Subcutaneous adipose tissue (tissue), 4 donors: ENCODE results near the gene CNTN1. TPM values are rescaled to one million over a fixed set of nuclear protein-coding genes. Genes with fewer than 3 reads are reported as not detected.

Experiments
- total RNA-seq, 4 donors: library from RNA; depleted of rRNA; stranded (reverse); fragments of >200 nt; gene quantifications; one replicate each; pipeline ENCODE4 v1.1.0, GENCODE V29; 2016
- TF ChIP-seq, protein P1 (sequence below): fragments of 450-650 bp; IDR thresholded peaks from one replicate; pipeline ENCODE4 v1.5.1; 2016; ENCODE audit warnings: low read depth, mild to moderate bottlenecking, control low read depth, antibody characterized with exemption, moderate library complexity

Gene CNTN1
- total RNA-seq, 4 donors from 2014 or later = 0.57 to 2.2 (median 1.0) TPM

DNA sequence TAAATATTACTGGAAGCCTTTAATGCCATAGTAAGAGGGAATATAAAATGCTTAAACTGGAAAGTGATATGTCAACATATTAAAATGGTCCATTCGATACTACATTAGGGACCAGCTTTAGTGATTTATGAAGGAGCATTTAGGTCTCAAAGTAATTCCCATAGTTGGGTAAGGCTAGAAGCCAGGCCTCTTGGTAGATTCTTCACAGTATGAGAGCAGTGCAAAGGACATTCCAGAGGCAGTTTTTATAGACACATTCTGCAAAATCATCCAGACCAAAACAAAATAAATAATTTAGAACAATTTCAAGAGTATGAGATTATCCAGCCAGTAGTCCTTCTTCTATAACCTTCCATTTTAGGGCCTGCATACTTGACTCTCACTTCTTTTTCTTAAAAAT, 353.3 kb downstream of the CNTN1 start:
- TF ChIP-seq, protein P1, sequence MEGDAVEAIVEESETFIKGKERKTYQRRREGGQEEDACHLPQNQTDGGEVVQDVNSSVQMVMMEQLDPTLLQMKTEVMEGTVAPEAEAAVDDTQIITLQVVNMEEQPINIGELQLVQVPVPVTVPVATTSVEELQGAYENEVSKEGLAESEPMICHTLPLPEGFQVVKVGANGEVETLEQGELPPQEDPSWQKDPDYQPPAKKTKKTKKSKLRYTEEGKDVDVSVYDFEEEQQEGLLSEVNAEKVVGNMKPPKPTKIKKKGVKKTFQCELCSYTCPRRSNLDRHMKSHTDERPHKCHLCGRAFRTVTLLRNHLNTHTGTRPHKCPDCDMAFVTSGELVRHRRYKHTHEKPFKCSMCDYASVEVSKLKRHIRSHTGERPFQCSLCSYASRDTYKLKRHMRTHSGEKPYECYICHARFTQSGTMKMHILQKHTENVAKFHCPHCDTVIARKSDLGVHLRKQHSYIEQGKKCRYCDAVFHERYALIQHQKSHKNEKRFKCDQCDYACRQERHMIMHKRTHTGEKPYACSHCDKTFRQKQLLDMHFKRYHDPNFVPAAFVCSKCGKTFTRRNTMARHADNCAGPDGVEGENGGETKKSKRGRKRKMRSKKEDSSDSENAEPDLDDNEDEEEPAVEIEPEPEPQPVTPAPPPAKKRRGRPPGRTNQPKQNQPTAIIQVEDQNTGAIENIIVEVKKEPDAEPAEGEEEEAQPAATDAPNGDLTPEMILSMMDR = no peak

DNA sequence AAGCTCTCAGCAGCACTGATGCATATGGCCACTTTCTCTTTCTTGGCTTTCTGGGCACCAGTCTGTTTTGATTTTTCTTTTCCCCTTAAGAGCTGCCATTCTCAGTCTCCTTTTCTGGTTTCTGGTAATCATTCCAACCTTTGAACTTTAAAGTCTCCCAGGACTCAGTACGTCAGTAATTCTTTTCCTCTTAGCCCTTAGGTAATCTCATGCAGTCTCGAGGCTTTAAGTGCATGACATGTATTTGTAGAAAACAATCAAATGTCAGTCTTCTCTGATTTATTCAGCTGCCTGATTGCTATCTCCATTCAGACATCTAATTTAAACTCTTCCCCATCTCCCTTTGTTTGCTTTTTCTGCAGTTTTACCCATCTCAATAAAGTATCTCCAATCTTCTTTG, 356.8 kb downstream of the CNTN1 start:
- TF ChIP-seq, protein P1 = no peak

DNA sequence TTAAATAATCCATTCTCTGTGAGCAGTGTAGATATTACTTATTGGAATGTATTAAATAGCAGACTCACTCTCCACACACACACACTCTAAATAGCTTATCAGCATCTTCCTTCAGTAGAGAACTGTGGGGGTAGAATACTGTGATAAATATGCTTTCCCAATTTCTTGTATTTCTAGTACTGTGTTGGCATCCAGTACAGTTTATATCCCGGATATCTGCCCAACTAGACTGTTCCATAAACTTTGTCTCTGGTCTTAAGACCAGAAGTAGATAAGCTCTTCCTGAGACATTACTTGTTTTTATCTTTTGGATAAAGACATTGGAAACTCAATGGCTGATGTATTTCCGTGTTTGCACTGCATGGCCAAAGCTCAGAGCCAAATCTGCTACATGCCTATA, 359.7 kb downstream of the CNTN1 start:
- TF ChIP-seq, protein P1 = no peak

DNA sequence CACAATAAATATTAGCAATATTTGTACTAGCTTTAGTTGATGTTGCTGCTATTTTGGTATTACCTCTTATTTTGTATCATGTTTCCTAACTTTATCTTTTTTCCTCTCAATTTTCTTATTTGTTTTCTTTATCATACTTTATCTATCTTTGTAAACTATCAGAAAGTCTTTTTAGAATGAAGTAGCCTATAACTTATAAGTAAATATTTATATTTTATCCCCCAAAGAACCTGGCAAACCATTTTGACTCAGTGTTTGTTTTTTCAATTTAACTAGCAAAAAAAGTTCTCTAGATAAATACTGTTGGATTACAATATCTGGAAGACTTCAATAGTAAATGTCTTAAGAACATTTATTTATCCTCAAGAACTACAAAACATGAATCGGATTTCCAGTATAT, 360.2 kb downstream of the CNTN1 start:
- TF ChIP-seq, protein P1 = no peak

DNA sequence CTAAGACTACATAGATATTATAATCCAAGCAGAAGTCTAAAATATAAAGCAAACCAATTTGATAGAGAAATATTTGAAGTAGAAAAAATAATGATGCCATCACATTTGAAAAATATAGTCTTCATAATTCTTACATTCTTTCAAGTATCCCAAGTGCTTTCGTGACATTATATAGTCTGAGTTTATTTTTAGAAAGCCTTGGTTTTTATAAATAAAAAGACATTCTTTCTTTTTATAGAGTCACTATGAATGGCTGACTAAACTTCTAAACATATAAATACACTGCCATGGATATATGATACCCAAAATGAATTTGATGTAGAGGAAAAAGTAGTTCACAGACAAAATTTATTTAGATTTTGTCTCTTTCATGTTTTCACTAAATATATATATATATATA, 360.8 kb downstream of the CNTN1 start:
- TF ChIP-seq, protein P1 = no peak

DNA sequence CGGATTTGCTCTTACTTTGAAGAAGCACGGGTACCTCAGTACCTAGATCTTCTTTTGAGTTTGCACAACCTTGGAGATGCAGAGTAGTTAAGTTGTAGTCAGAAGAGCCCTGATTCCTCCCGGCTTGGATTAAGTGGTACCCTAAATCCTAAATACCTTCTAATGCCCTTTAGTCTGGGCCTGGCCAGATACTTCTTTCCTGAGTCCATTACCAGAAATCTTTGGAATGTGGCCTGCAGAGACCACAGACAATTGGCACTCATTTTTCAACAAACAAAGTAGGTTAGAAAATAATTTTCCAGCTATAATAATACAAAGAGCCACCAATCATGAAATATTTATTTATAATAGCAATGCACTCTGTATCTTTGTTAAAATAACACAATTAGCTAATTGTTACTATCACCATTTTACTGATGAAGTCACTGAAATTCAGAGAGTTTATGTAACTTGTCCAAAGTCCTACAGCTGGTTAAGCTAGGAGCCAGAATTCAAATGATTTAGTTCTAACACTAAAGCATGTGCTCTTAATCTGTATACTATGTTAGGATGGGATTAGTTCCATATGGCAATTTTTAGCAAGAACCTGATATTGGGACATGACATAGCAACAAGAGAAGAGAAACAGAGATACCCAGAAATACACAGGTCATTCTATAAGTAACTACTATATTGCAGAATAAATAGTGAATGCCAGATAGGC, 363.8 kb downstream of the CNTN1 start:
- TF ChIP-seq, protein P1 = no peak

DNA sequence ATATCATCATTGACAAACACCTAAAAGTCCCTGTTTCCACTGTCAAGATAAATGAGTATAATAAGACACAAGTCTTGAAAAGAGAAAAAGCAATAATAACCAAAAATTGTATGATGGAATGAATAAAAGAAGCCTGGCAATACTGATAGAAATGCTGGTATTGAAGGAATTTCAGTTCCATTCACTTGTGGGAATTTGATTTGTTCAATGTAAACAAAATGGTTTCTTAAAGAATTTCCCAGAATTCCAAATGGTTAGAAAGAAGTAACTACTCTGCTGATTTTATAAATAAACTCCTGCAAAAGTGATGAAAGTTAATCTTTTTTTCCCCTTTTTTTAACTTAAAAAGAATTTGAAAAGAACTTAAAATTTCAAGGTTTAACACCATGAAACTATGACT, 366.0 kb downstream of the CNTN1 start:
- TF ChIP-seq, protein P1 = no peak
